ENCODE results near the gene GRIK4. TPM values are rescaled to one million over a fixed set of nuclear protein-coding genes. Genes with fewer than 3 reads are reported as not detected.

The GRIK4 gene
- total RNA-seq, 1 experiment from 2014 or later = not detected

- no peak for TF ChIP-seq CTCF (conservative IDR thresholded peaks at IDR 0.05)
- TF ChIP-seq EZH2 (IDR thresholded peaks at IDR 0.05; ENCODE audit: low read depth) = no peak
- DNase-seq = no peak
- Histone ChIP-seq H3K36me3 (ENCODE audit: low read depth) (no peaks in the 10 kb centered on the region), H3K9me2 (ENCODE audit: insufficient read depth) (no peaks in the 10 kb centered on the region), H2AFZ (no peak overlapping the region), H3K9me3 (ENCODE audit: insufficient read depth, low read depth) (no peaks in the 10 kb centered on the region), H3K4me1 (replicated peaks; ENCODE audit: insufficient read depth) (peaks cover 13% of the 10 kb centered on the region; the same call in 1 of the 2 replicates), H3K4me3 (no peak overlapping the region), H4K20me1 (ENCODE audit: insufficient read depth) (no peaks in the 10 kb centered on the region), H3K79me2 (ENCODE audit: low read depth) (no peaks in the 10 kb centered on the region), H3K27ac (no peak overlapping the region), H3F3A (ENCODE audit: insufficient read depth, low read depth) (no peaks in the 10 kb centered on the region; the same call in 1 of the 2 replicates), H3K27me3 (ENCODE audit: insufficient read depth, low read depth) (peaks cover 92% of the 10 kb centered on the region), H3K4me2 (no peak overlapping the region)
- CTCF ChIA-PET = no interaction called here
- no TSS peak for BruUV-seq (replicated peaks)
- intact Hi-C loops (cut with micrococcal nuclease; ENCODE audit: unreplicated experiment) = no loop called here
- POLR2A ChIA-PET (ENCODE audit: unreplicated experiment) = no interaction called here
These were observed 194.7 kb downstream of the GRIK4 start for GRCh38 chr11:120706257-120706656.

GRCh38 chr11:120707098-120707497, 195.6 kb downstream of the GRIK4 start:
- Histone ChIP-seq H3K36me3 (ENCODE audit: low read depth) (no peaks in the 10 kb centered on the region), H3K27ac (no peak overlapping the region), H3K4me2 (no peak overlapping the region), H4K20me1 (ENCODE audit: insufficient read depth) (no peaks in the 10 kb centered on the region), H3K4me3 (no peak overlapping the region), H2AFZ (no peak overlapping the region), H3K9me2 (ENCODE audit: insufficient read depth) (no peaks in the 10 kb centered on the region), H3K9me3 (ENCODE audit: insufficient read depth, low read depth) (no peaks in the 10 kb centered on the region), H3K27me3 (ENCODE audit: insufficient read depth, low read depth) (peaks cover 84% of the 10 kb centered on the region), H3K4me1 (replicated peaks; ENCODE audit: insufficient read depth) (peaks cover 13% of the 10 kb centered on the region; the same call in 1 of the 2 replicates), H3F3A (ENCODE audit: insufficient read depth, low read depth) (no peaks in the 10 kb centered on the region; the same call in 1 of the 2 replicates), H3K79me2 (ENCODE audit: low read depth) (no peaks in the 10 kb centered on the region)
- POLR2A ChIA-PET (ENCODE audit: unreplicated experiment) = interaction anchor here (0.5 kb wide), 1 partner anchor 62 kb away, joined by 3 read pairs; no protein-coding TSS in a partner anchor
- TF ChIP-seq EZH2 (IDR thresholded peaks at IDR 0.05; ENCODE audit: low read depth) (no peak), CTCF (conservative IDR thresholded peaks at IDR 0.05) (no peak)
- CTCF ChIA-PET = no interaction called here
- no peak for DNase-seq
- intact Hi-C loops (cut with micrococcal nuclease; ENCODE audit: unreplicated experiment) = no loop called here
- BruUV-seq (replicated peaks) = no TSS peak

GRCh38 chr11:120707663-120708062, 196.1 kb downstream of the GRIK4 start:
- Histone ChIP-seq H3K4me2 (no peak overlapping the region), H4K20me1 (ENCODE audit: insufficient read depth) (no peaks in the 10 kb centered on the region), H3K9me2 (ENCODE audit: insufficient read depth) (no peaks in the 10 kb centered on the region), H3K4me1 (replicated peaks; ENCODE audit: insufficient read depth) (peaks cover 13% of the 10 kb centered on the region; the same call in 1 of the 2 replicates), H3K9me3 (ENCODE audit: insufficient read depth, low read depth) (no peaks in the 10 kb centered on the region), H3K79me2 (ENCODE audit: low read depth) (no peaks in the 10 kb centered on the region), H2AFZ (no peak overlapping the region), H3F3A (ENCODE audit: insufficient read depth, low read depth) (no peaks in the 10 kb centered on the region; the same call in 1 of the 2 replicates), H3K4me3 (no peak overlapping the region), H3K27me3 (ENCODE audit: insufficient read depth, low read depth) (peaks cover 82% of the 10 kb centered on the region), H3K27ac (no peak overlapping the region), H3K36me3 (ENCODE audit: low read depth) (no peaks in the 10 kb centered on the region)
- ChIA-PET CTCF (no interaction called here), POLR2A (ENCODE audit: unreplicated experiment) (no interaction called here)
- no peak for TF ChIP-seq CTCF (conservative IDR thresholded peaks at IDR 0.05)
- no peak for TF ChIP-seq EZH2 (IDR thresholded peaks at IDR 0.05; ENCODE audit: low read depth)
- BruUV-seq (replicated peaks) = no TSS peak
- intact Hi-C loops (cut with micrococcal nuclease; ENCODE audit: unreplicated experiment) = no loop called here
- DNase-seq = no peak
